ENCODE measurements around the gene HS3ST2.

HS3ST2 gene

DNA sequence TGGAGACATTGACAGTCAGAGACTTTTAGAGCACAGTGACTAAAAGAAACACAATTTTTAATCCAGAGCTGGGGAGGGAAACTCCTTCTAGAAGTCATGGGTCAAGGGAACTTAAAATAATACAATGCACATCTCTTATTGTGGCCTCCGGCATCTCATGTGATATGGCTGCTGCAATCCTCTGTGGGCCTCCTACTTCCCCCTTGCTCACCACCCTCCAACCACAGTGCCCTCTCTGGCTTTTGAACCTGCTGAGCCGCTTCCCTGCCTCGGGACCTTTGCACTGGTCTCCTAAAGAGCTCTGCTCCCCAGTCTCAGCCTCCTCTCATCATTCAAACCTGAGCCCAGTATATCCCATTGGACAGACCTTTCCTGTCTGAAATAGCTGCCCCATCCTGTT is 47.6 kb downstream of the HS3ST2 start:
- TF ChIP-seq TAF1 (IDR thresholded peaks at IDR 0.05; ENCODE audit: borderline replicate concordance, insufficient read depth, low read length) (no peak), SIN3A (IDR thresholded peaks at IDR 0.05; ENCODE audit: borderline replicate concordance, insufficient read depth, low read length) (no peak), POLR2AphosphoS5 (IDR thresholded peaks at IDR 0.05; ENCODE audit: low read depth, low read length) (no peak), FOXP2 (optimal IDR thresholded peaks at IDR 0.05; ENCODE audit: borderline replicate concordance, extremely low read depth, extremely low read length, insufficient read depth) (no peak)
- TF ChIP-seq, protein P1, sequence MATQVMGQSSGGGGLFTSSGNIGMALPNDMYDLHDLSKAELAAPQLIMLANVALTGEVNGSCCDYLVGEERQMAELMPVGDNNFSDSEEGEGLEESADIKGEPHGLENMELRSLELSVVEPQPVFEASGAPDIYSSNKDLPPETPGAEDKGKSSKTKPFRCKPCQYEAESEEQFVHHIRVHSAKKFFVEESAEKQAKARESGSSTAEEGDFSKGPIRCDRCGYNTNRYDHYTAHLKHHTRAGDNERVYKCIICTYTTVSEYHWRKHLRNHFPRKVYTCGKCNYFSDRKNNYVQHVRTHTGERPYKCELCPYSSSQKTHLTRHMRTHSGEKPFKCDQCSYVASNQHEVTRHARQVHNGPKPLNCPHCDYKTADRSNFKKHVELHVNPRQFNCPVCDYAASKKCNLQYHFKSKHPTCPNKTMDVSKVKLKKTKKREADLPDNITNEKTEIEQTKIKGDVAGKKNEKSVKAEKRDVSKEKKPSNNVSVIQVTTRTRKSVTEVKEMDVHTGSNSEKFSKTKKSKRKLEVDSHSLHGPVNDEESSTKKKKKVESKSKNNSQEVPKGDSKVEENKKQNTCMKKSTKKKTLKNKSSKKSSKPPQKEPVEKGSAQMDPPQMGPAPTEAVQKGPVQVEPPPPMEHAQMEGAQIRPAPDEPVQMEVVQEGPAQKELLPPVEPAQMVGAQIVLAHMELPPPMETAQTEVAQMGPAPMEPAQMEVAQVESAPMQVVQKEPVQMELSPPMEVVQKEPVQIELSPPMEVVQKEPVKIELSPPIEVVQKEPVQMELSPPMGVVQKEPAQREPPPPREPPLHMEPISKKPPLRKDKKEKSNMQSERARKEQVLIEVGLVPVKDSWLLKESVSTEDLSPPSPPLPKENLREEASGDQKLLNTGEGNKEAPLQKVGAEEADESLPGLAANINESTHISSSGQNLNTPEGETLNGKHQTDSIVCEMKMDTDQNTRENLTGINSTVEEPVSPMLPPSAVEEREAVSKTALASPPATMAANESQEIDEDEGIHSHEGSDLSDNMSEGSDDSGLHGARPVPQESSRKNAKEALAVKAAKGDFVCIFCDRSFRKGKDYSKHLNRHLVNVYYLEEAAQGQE (IDR thresholded peaks at IDR 0.05; ENCODE audit: insufficient read depth in 1 of 2, low read depth in 2 of 2, low read length in 2 of 2) = no peak

DNA sequence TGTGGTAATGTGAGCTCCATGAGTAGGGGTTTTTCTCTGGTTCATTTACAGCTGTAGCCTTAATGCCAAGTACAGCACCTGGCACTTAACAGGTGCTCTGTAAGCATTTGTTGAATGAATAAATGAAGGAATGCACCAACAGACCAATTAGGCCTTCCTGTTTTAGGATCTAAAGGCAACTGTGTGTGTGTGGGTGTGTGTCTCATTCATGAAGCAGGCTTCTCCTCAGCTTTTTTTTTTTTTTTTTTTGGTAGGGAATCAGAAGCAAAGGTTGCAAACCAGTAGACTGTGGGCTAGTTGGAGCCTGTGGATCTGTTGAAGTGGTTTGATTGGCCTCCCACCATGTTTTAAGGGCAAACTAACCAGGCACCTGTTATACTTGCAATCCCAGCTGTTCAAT is 48.1 kb downstream of the HS3ST2 start:
- no peak for TF ChIP-seq POLR2AphosphoS5 (IDR thresholded peaks at IDR 0.05; ENCODE audit: low read depth, low read length)
- no peak for TF ChIP-seq FOXP2 (optimal IDR thresholded peaks at IDR 0.05; ENCODE audit: borderline replicate concordance, extremely low read depth, extremely low read length, insufficient read depth)
- TF ChIP-seq SIN3A (IDR thresholded peaks at IDR 0.05; ENCODE audit: borderline replicate concordance, insufficient read depth, low read length) = no peak
- no peak for TF ChIP-seq TAF1 (IDR thresholded peaks at IDR 0.05; ENCODE audit: borderline replicate concordance, insufficient read depth, low read length)
- TF ChIP-seq, protein P1 (IDR thresholded peaks at IDR 0.05; ENCODE audit: insufficient read depth in 1 of 2, low read depth in 2 of 2, low read length in 2 of 2) = no peak

DNA sequence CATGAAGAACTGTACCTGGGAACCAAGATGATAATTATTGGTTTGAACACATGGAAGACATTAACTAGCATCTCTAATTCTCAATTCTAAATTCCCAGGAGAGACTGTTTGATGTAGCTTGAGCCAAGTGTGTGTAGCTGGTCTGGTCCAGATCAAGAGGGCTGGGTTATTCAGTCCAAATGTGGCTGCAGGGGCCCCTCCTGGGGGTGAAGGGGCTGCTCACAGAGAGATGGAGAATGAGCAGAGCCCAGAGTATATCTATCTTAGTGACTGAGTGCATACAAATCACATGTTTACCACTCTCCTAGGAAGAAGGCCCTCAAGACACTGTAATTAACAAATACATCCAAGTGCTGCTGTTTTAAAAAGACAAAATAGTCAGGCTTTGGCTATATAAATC is 50.4 kb downstream of the HS3ST2 start:
- TF ChIP-seq, protein P1 (IDR thresholded peaks at IDR 0.05; ENCODE audit: insufficient read depth in 1 of 2, low read depth in 2 of 2, low read length in 2 of 2) = no peak
- TF ChIP-seq TAF1 (IDR thresholded peaks at IDR 0.05; ENCODE audit: borderline replicate concordance, insufficient read depth, low read length) (no peak), FOXP2 (optimal IDR thresholded peaks at IDR 0.05; ENCODE audit: borderline replicate concordance, extremely low read depth, extremely low read length, insufficient read depth) (no peak), SIN3A (IDR thresholded peaks at IDR 0.05; ENCODE audit: borderline replicate concordance, insufficient read depth, low read length) (no peak), POLR2AphosphoS5 (IDR thresholded peaks at IDR 0.05; ENCODE audit: low read depth, low read length) (no peak)

DNA sequence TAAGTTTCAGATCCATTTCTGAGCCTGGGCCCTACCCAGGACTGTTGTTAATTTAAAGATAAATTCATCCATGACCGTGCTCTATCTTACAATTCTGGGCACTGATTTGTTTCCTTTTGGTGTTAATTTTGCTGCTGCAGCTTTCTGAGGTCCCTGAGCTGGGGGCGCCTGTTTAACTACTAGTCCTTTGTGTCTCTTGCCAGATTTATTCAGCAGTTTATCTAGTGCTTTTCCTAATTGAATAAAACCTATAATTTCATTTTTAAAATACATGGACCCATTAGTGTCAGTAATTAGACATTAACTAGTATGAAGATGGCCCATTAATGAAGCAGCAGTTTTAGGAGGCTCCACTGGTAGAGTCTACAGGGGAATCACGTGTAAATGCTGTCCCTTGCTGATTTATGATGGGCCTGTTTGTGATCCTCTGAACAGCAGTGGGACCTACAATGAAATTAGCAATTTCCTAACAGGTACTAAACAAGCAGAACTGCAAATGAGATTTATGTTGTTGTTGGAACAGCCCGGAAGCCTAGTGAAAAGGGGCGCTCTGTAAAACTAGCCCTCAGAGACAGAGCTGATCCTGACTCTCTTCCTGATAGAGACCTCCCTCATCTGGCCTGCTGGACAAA is 54.7 kb downstream of the HS3ST2 start:
- TF ChIP-seq SIN3A (IDR thresholded peaks at IDR 0.05; ENCODE audit: borderline replicate concordance, insufficient read depth, low read length) = no peak

- TF ChIP-seq POLR2AphosphoS5 (IDR thresholded peaks at IDR 0.05; ENCODE audit: low read depth, low read length) (no peak), FOXP2 (optimal IDR thresholded peaks at IDR 0.05; ENCODE audit: borderline replicate concordance, extremely low read depth, extremely low read length, insufficient read depth) (no peak), TAF1 (IDR thresholded peaks at IDR 0.05; ENCODE audit: borderline replicate concordance, insufficient read depth, low read length) (no peak), SIN3A (IDR thresholded peaks at IDR 0.05; ENCODE audit: borderline replicate concordance, insufficient read depth, low read length) (no peak)
- TF ChIP-seq, protein P1 (IDR thresholded peaks at IDR 0.05; ENCODE audit: insufficient read depth in 1 of 2, low read depth in 2 of 2, low read length in 2 of 2) = no peak
Observed at GRCh38 chr16:22871861-22872260, 57.9 kb downstream of the HS3ST2 start.
